Neural progenitor cell (in vitro differentiated cells): Measurements from ENCODE around the gene COMMD2.

Experiments
- EZH2 ChIP-seq: fragments of 200-600 bp; sonication (generic); IDR thresholded peaks from 2 replicates; pipeline ENCODE4 v1.6.1; 2017; ENCODE audit warnings: antibody characterized with exemption, mild to moderate bottlenecking, moderate library complexity
- EZH2phosphoT487 ChIP-seq: fragments of 200-600 bp; sonication (generic); IDR thresholded peaks from 2 replicates; pipeline ENCODE4 v1.6.1; 2017; ENCODE audit warnings: antibody characterized with exemption
- TF ChIP-seq, protein P1 (sequence below): fragments of 200-600 bp; sonication (generic); IDR thresholded peaks from 2 replicates; pipeline ENCODE4 v1.5.1; 2017; ENCODE audit warnings: antibody characterized with exemption, mild to moderate bottlenecking

- TF ChIP-seq EZH2: no peak
- TF ChIP-seq, protein P1, sequence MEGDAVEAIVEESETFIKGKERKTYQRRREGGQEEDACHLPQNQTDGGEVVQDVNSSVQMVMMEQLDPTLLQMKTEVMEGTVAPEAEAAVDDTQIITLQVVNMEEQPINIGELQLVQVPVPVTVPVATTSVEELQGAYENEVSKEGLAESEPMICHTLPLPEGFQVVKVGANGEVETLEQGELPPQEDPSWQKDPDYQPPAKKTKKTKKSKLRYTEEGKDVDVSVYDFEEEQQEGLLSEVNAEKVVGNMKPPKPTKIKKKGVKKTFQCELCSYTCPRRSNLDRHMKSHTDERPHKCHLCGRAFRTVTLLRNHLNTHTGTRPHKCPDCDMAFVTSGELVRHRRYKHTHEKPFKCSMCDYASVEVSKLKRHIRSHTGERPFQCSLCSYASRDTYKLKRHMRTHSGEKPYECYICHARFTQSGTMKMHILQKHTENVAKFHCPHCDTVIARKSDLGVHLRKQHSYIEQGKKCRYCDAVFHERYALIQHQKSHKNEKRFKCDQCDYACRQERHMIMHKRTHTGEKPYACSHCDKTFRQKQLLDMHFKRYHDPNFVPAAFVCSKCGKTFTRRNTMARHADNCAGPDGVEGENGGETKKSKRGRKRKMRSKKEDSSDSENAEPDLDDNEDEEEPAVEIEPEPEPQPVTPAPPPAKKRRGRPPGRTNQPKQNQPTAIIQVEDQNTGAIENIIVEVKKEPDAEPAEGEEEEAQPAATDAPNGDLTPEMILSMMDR: no peak
- no peak for TF ChIP-seq EZH2phosphoT487
Observed at GRCh38 chr3:149744606-149745005, 7.7 kb downstream of the COMMD2 start.
